Vagina (tissue), 2 donors: ENCODE results near the gene NEO1. TPM values are rescaled to one million over a fixed set of nuclear protein-coding genes. Genes with fewer than 3 reads are reported as not detected.
A peak's percentile ranks its signal among the peaks of the same experiment; 100 is the strongest.

Experiments used
- DNase-seq, 2 donors: peaks; one replicate each; pipeline ENCODE4 v3.0.0-alpha.2; 2017; ENCODE audit errors: extremely low spot score in 2 of 2
- H3K27ac ChIP-seq: fragments of 200-600 bp; sonication (generic); one replicate; pipeline ENCODE4 v1.5.1; 2019
- H3K27me3 ChIP-seq: fragments of 200-600 bp; sonication (generic); one replicate; pipeline ENCODE4 v1.5.1; 2019
- H3K36me3 ChIP-seq, 2 donors: fragments of 200-600 bp; sonication (generic); one replicate each; pipeline ENCODE4 v1.5.1; 2017 to 2019
- H3K4me1 ChIP-seq: fragments of 200-600 bp; sonication (generic); one replicate; pipeline ENCODE4 v1.5.1; 2019
- H3K4me3 ChIP-seq, 2 donors: fragments of 200-600 bp; sonication (generic); 1 replicate in 1 of 2; 2 replicates in 1 of 2; pipeline ENCODE4 v1.5.1; 2016 to 2019
- H3K9me3 ChIP-seq: fragments of 200-600 bp; sonication (generic); one replicate; pipeline ENCODE4 v1.5.1; 2019
- CTCF ChIP-seq, 3 experiments: fragments of 450-650 bp in 2 of 3; fragments of 200-600 bp in 1 of 3; sonication (generic) in 1 of 3; IDR thresholded peaks; one replicate each; pipeline ENCODE4 v1.5.1; 2017 to 2019; ENCODE audit warnings: antibody characterized with exemption in 3 of 3, mild to moderate bottlenecking in 2 of 3, moderate library complexity in 2 of 3
- POLR2A ChIP-seq, 2 donors: fragments of 450-650 bp; IDR thresholded peaks; one replicate each; pipeline ENCODE4 v1.6.1; 2017; ENCODE audit warnings: antibody characterized with exemption in 2 of 2, mild to moderate bottlenecking in 2 of 2, moderate library complexity in 2 of 2
- POLR2AphosphoS5 ChIP-seq, 2 donors: sonication (generic); formaldehyde crosslinking; IDR thresholded peaks; one replicate each; pipeline ENCODE4 v1.9.0; 2017; ENCODE audit warnings: antibody characterized with exemption in 2 of 2, mild to moderate bottlenecking in 2 of 2, low read depth in 1 of 2; ENCODE audit not compliant: insufficient read depth in 1 of 2
- intact Hi-C: fragments of 100-400 bp; cut with DNase I; formaldehyde crosslinking; loops from one replicate; pipeline ENCODE4 v1.15.1; 2023
- total RNA-seq: library from RNA; depleted of rRNA; stranded (reverse); fragments of >200 nt; gene quantifications from one replicate; pipeline ENCODE4 v1.2.3, GENCODE V29; 2016

Gene NEO1
- total RNA-seq, 1 donor from 2014 or later, result 21.9 TPM

GRCh38 chr15:73072894-73073293 is 20.6 kb downstream of the NEO1 start:
- Histone ChIP-seq H3K9me3 (no peaks in the 10 kb centered on the region), H3K36me3 (no peaks in the 10 kb centered on the region), H3K4me1 (peaks cover 31% of the 10 kb centered on the region), H3K27ac (no peak overlapping the region), H3K27me3 (no peaks in the 10 kb centered on the region), H3K4me3 (no peak overlapping the region)
- no peak for DNase-seq
- intact Hi-C loops, result no loop called here
- TF ChIP-seq POLR2AphosphoS5 (IDR thresholded peaks at IDR 0.05; ENCODE audit: insufficient read depth in 1 of 2, low read depth in 1 of 2) (no peak), POLR2A (IDR thresholded peaks at IDR 0.05) (no peak), CTCF (IDR thresholded peaks at IDR 0.05) (no peak)

GRCh38 chr15:73074241-73074640 is 22.0 kb downstream of the NEO1 start:
- intact Hi-C loops, result no loop called here
- H3K9me3 ChIP-seq, result no peaks in the 10 kb centered on the region
- peaks cover 43% of the 10 kb centered on the region for H3K4me1 ChIP-seq
- H3K27ac ChIP-seq, result no peak overlapping the region
- no peak overlapping the region for H3K4me3 ChIP-seq
- TF ChIP-seq CTCF (IDR thresholded peaks at IDR 0.05) (no peak), POLR2A (IDR thresholded peaks at IDR 0.05) (no peak), POLR2AphosphoS5 (IDR thresholded peaks at IDR 0.05; ENCODE audit: insufficient read depth in 1 of 2, low read depth in 1 of 2) (no peak)
- no peaks in the 10 kb centered on the region for H3K27me3 ChIP-seq
- no peaks in the 10 kb centered on the region for H3K36me3 ChIP-seq
- DNase-seq, result no peak

- no peak for DNase-seq
- no peaks in the 10 kb centered on the region for H3K36me3 ChIP-seq
- TF ChIP-seq CTCF (IDR thresholded peaks at IDR 0.05), result no peak
- TF ChIP-seq POLR2AphosphoS5 (IDR thresholded peaks at IDR 0.05; ENCODE audit: insufficient read depth in 1 of 2, low read depth in 1 of 2), result no peak
- no peak for TF ChIP-seq POLR2A (IDR thresholded peaks at IDR 0.05)
- H3K4me1 ChIP-seq, result peaks cover 52% of the 10 kb centered on the region
- intact Hi-C loops, result loop anchor here (5.0 kb wide), 1 partner anchor 278 kb away; no protein-coding TSS in a partner anchor
- no peaks in the 10 kb centered on the region for H3K9me3 ChIP-seq
- no peak overlapping the region for H3K4me3 ChIP-seq
- peak overlapping the region; percentile 22 for H3K27ac ChIP-seq
- no peaks in the 10 kb centered on the region for H3K27me3 ChIP-seq
Measured at GRCh38 chr15:73075160-73075859, 23.0 kb downstream of the NEO1 start.

- no peak overlapping the region for H3K27ac ChIP-seq
- no peaks in the 10 kb centered on the region for H3K36me3 ChIP-seq
- no peaks in the 10 kb centered on the region for H3K9me3 ChIP-seq
- no peak for DNase-seq
- H3K4me1 ChIP-seq, result peaks cover 52% of the 10 kb centered on the region
- H3K27me3 ChIP-seq, result no peaks in the 10 kb centered on the region
- TF ChIP-seq POLR2A (IDR thresholded peaks at IDR 0.05) (no peak), CTCF (IDR thresholded peaks at IDR 0.05) (no peak), POLR2AphosphoS5 (IDR thresholded peaks at IDR 0.05; ENCODE audit: insufficient read depth in 1 of 2, low read depth in 1 of 2) (no peak)
- H3K4me3 ChIP-seq, result no peak overlapping the region
- intact Hi-C loops, result loop anchor here (5.0 kb wide), 1 partner anchor 281 kb away; no protein-coding TSS in a partner anchor
Measured at GRCh38 chr15:73078291-73078690, 26.0 kb downstream of the NEO1 start.

- no peak for DNase-seq
- Histone ChIP-seq H3K4me1 (peaks cover 52% of the 10 kb centered on the region), H3K27me3 (no peaks in the 10 kb centered on the region), H3K4me3 (no peak overlapping the region), H3K27ac (no peak overlapping the region), H3K9me3 (no peaks in the 10 kb centered on the region), H3K36me3 (no peaks in the 10 kb centered on the region)
- intact Hi-C loops, result loop anchor here (5.0 kb wide), 1 partner anchor 281 kb away; no protein-coding TSS in a partner anchor
- TF ChIP-seq POLR2A (IDR thresholded peaks at IDR 0.05), result no peak
- peak in 1 of 2 donors; percentile 37 for TF ChIP-seq POLR2AphosphoS5 (IDR thresholded peaks at IDR 0.05; ENCODE audit: insufficient read depth in 1 of 2, low read depth in 1 of 2)
Measured at GRCh38 chr15:73078722-73079121, 26.5 kb downstream of the NEO1 start.
